B cell (primary cell): ENCODE measurements around the gene ZSCAN2.

Experiments used
- EZH2 ChIP-seq: IDR thresholded peaks from 2 replicates; pipeline ENCODE4 v1.6.1; 2012; ENCODE audit warnings: borderline replicate concordance, low read depth, mild to moderate bottlenecking, moderate library complexity, low read length; ENCODE audit not compliant: insufficient read depth, poor library complexity, severe bottlenecking
- TF ChIP-seq, protein P1 (sequence below): fragments of 200-600 bp; IDR thresholded peaks from one replicate; pipeline ENCODE4 v1.8.0; 2022; ENCODE audit warnings: antibody characterized with exemption, mild to moderate bottlenecking

DNA sequence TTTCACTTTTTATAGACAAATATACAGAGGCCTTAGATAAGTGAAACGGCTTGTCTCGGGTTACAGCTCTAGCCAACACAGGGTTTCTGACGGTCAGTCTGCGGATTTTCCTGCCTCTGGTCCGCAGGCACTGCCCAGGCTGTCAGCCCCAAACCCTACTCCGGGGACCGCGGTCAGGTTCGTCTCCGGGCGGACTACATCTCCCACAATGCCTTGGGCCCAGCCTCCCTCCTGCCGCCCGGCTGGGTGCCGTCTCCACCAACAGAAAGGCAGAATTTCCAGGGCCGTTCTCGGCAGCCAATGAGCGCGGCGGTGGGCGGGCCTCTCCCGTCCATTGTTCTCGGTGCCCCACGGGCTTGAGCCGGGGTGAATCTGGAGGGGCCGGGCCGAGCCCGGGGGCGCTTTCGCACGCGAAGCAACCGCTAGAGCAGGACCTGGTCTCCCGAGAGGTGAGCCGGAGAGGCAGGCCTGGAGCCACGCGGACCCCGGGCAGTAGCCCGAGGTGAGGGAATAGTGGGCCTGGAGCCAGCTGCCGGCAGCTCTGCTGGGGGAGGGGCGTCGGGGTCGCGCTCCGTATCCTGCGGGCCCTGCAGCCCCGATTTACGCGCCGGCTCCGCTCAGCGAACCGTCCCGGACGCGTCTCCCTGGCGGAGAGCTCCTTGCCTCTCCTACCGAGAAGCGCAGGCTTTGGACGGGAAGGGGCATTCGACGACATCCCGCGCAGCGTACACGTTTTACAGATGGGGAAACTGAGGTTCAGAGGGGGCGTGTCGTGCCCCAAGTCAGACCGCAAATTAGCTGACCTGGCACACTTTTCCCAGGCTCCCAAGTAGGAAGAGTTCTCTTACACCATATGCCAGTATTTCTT lies at the start of gene ZSCAN2:
- TF ChIP-seq, protein P1, sequence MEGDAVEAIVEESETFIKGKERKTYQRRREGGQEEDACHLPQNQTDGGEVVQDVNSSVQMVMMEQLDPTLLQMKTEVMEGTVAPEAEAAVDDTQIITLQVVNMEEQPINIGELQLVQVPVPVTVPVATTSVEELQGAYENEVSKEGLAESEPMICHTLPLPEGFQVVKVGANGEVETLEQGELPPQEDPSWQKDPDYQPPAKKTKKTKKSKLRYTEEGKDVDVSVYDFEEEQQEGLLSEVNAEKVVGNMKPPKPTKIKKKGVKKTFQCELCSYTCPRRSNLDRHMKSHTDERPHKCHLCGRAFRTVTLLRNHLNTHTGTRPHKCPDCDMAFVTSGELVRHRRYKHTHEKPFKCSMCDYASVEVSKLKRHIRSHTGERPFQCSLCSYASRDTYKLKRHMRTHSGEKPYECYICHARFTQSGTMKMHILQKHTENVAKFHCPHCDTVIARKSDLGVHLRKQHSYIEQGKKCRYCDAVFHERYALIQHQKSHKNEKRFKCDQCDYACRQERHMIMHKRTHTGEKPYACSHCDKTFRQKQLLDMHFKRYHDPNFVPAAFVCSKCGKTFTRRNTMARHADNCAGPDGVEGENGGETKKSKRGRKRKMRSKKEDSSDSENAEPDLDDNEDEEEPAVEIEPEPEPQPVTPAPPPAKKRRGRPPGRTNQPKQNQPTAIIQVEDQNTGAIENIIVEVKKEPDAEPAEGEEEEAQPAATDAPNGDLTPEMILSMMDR = no peak
- no peak for TF ChIP-seq EZH2
